Right renal pelvis (tissue), 4 donors: ENCODE data around the gene SRC. TPM values are rescaled to one million over a fixed set of nuclear protein-coding genes. Genes with fewer than 3 reads are reported as not detected.

Source experiments
- DNase-seq, 4 donors: peaks; one replicate each; pipeline ENCODE4 v3.0.0-alpha.2; 2013; ENCODE audit warnings: low read depth in 4 of 4, low spot score in 3 of 4, missing footprints in 1 of 4
- polyA plus RNA-seq, 4 donors: library from polyadenylated mRNA; unstranded; fragments of 120-200 nt; gene quantifications; one replicate each; pipeline ENCODE4 v1.2.1, GENCODE V29; 2013; ENCODE audit not compliant: insufficient read length in 4 of 4

Gene SRC
- polyA plus RNA-seq, 4 donors = 51.2 to 67.5 (median 58.2) TPM

GRCh38 chr20:37378785-37379598 is 33.1 kb downstream of the SRC start:
- DNase-seq = no peak

GRCh38 chr20:37379967-37380828 is 34.3 kb downstream of the SRC start:
- DNase-seq = no peak

GRCh38 chr20:37380864-37381579 is 35.1 kb downstream of the SRC start:
- no peak for DNase-seq

- no peak for DNase-seq
Observed at GRCh38 chr20:37381621-37382471, 35.9 kb downstream of the SRC start.

- DNase-seq = no peak
Observed at GRCh38 chr20:37382482-37383120, 36.7 kb downstream of the SRC start.

GRCh38 chr20:37383229-37383989 is 37.5 kb downstream of the SRC start:
- DNase-seq = no peak

GRCh38 chr20:37384683-37385174 is 38.8 kb downstream of the SRC start:
- peak in 3 of 4 donors; percentile 29 to 63 (median 36) for DNase-seq

- DNase-seq = no peak
Observed at GRCh38 chr20:37385176-37385575, 39.2 kb downstream of the SRC start.

- DNase-seq = no peak
Observed at GRCh38 chr20:37385659-37386504, 39.9 kb downstream of the SRC start.

- no peak for DNase-seq
Observed at GRCh38 chr20:37386505-37387251, 40.7 kb downstream of the SRC start.

GRCh38 chr20:37387519-37388269 is 41.8 kb downstream of the SRC start:
- DNase-seq = no peak

- DNase-seq = no peak
Observed at GRCh38 chr20:37388831-37389230, 42.9 kb downstream of the SRC start.

GRCh38 chr20:37389241-37389747 is 43.4 kb downstream of the SRC start:
- DNase-seq = no peak

GRCh38 chr20:37389844-37390275 is 43.9 kb downstream of the SRC start:
- DNase-seq = no peak

- no peak for DNase-seq
Observed at GRCh38 chr20:37390503-37390890, 44.6 kb downstream of the SRC start.

GRCh38 chr20:37390891-37391525 is 45.1 kb downstream of the SRC start:
- DNase-seq = no peak
